ENCODE results near the gene PHACTR3.

DNA sequence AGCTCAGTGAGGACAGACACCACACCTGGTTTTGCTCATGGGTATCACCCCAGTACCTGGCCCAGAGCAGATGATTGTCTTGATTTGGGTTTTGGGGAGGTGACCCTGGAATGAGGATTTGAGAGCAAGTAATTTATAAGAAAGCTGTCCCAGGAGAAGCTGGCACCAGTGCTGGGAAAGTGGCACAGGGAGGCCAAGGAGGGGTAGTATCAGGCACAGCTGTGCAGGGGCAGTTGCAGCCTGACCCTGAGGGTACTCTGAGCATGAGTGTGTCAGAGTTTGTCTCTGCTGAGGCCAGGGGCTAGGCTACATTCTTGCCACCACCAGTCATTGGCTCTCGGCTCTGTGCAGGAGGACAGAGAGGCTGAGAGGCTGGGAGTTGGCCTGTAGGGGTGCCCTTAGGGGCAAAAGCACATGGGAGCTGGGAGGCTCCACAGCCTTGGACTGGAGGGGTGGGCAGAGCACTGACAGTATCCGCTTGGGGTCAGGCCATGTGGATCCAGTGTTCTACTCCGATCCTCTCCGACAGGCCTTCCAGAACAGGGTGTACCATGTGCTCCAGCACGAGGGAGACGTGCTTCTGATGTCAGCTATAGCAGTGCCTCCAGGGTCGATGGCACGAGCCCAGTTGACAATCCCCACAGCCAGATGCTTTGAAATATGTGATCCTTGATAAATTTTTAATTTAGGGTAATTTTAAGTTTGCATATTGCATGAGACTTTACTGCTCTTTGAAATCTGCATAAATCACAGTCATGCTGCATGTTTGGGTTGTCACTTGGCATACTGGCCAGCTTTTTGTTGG is 121.3 kb downstream of the PHACTR3 start:
- no peak for TF ChIP-seq POLR2A (IDR thresholded peaks at IDR 0.05)
- TF ChIP-seq, protein P1, sequence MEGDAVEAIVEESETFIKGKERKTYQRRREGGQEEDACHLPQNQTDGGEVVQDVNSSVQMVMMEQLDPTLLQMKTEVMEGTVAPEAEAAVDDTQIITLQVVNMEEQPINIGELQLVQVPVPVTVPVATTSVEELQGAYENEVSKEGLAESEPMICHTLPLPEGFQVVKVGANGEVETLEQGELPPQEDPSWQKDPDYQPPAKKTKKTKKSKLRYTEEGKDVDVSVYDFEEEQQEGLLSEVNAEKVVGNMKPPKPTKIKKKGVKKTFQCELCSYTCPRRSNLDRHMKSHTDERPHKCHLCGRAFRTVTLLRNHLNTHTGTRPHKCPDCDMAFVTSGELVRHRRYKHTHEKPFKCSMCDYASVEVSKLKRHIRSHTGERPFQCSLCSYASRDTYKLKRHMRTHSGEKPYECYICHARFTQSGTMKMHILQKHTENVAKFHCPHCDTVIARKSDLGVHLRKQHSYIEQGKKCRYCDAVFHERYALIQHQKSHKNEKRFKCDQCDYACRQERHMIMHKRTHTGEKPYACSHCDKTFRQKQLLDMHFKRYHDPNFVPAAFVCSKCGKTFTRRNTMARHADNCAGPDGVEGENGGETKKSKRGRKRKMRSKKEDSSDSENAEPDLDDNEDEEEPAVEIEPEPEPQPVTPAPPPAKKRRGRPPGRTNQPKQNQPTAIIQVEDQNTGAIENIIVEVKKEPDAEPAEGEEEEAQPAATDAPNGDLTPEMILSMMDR (IDR thresholded peaks at IDR 0.05): no peak

All from tibial nerve (tissue), 3 donors.